A549 (cell line): Measurements from ENCODE around the gene CUL9. TPM values are rescaled to one million over a fixed set of nuclear protein-coding genes. Genes with fewer than 3 reads are reported as not detected.

ENCODE experiments used
- ATAC-seq, 2 experiments: fragments of 200-7000 bp in 1 of 2; fragments of >200 bp in 1 of 2; cut with Nextera tagmentation in 1 of 2; cut with Tn5 transposase in 1 of 2; 3 replicates each; pipeline versions ENCODE4 v1.8.0 to v1.9.1; 2018 to 2020; ENCODE audit warnings: mild to moderate bottlenecking in 1 of 2, moderate library complexity in 1 of 2
- CTCF ChIA-PET: fragments of 300-600 bp; sonication (Branson Sonifier 250); formaldehyde crosslinking; extraction: SDS; loops from one replicate; lab custom pipeline; 2021; ENCODE audit warnings: antibody characterized with exemption, inconsistent platforms; lab: Yijun Ruan, JAX
- POLR2A ChIA-PET: fragments of 350-600 bp; formaldehyde crosslinking; extraction: SDS; loops from one replicate; lab custom pipeline; 2021; ENCODE audit warnings: antibody characterized with exemption, inconsistent platforms; lab: Yijun Ruan, JAX
- DNase-seq, 2 experiments: peaks; one replicate each; pipeline versions ENCODE4 v3.0.0 to v3.0.0-alpha.2; 2011 to 2016; ENCODE audit warnings: low read depth in 1 of 2, low spot score in 1 of 2
- FAIRE-seq: peaks from 2 replicates; lab custom pipeline; 2011; peaks lifted over from hg19 to GRCh38; lab: Jason Lieb, UNC
- H3K27ac ChIP-seq, 2 experiments: fragments of >200 bp; sonication (Bioruptor Twin); formaldehyde crosslinking; 3 replicates each; pipeline ENCODE4 v1.5.1; 2016 to 2017
- H3K4me1 ChIP-seq: fragments of >200 bp; sonication (Bioruptor Twin); formaldehyde crosslinking; 3 replicates; pipeline ENCODE4 v1.6.1; 2016
- H3K4me2 ChIP-seq: fragments of >200 bp; sonication (Bioruptor Twin); formaldehyde crosslinking; 3 replicates; pipeline ENCODE4 v1.6.1; 2016
- H3K4me3 ChIP-seq: fragments of >200 bp; sonication (Bioruptor Twin); formaldehyde crosslinking; 3 replicates; pipeline ENCODE4 v1.5.1; 2016
- H3K9me3 ChIP-seq: fragments of >200 bp; sonication (Bioruptor Twin); formaldehyde crosslinking; 3 replicates; pipeline ENCODE4 v1.6.1; 2016
- ATOH8 ChIP-seq: fragments of 250-450 bp; sonication (Bioruptor Pico); IDR thresholded peaks from 2 replicates; pipeline ENCODE4 v1.5.0; 2020; ENCODE audit warnings: low read depth, mild to moderate bottlenecking, moderate library complexity
- BHLHE40 ChIP-seq: IDR thresholded peaks from 2 replicates; pipeline ENCODE4 v1.6.1; 2012; ENCODE audit warnings: low read depth, low read length, inconsistent platforms
- CBX2 ChIP-seq: fragments of 200-600 bp; sonication (generic); IDR thresholded peaks from 2 replicates; pipeline ENCODE4 v1.6.1; 2016; ENCODE audit warnings: low read depth, mild to moderate bottlenecking, borderline replicate concordance
- CHD4 ChIP-seq: fragments of 200-600 bp; sonication (generic); IDR thresholded peaks from 2 replicates; pipeline ENCODE4 v1.6.1; 2016; ENCODE audit warnings: antibody characterized with exemption, mild to moderate bottlenecking, borderline replicate concordance
- EHF ChIP-seq: fragments of 250-450 bp; sonication (Bioruptor Pico); IDR thresholded peaks from 2 replicates; pipeline ENCODE4 v1.5.0; 2020; ENCODE audit warnings: mild to moderate bottlenecking
- EP300 ChIP-seq, 2 experiments: fragments of >200 bp; sonication (Bioruptor Twin); formaldehyde crosslinking; IDR thresholded peaks; 2 replicates in 1 of 2; 3 replicates in 1 of 2; pipeline ENCODE4 v1.6.1; 2016 to 2017
- ESRRA ChIP-seq: fragments of 150-350 bp; IDR thresholded peaks from 2 replicates; pipeline ENCODE4 v1.6.1; 2014; ENCODE audit warnings: mild to moderate bottlenecking, low read length, borderline replicate concordance
- FOXS1 ChIP-seq: fragments of 250-450 bp; sonication (Bioruptor Pico); IDR thresholded peaks from 2 replicates; pipeline ENCODE4 v1.5.0; 2020; ENCODE audit warnings: mild to moderate bottlenecking, moderate library complexity
- HES2 ChIP-seq: fragments of >200 bp; sonication (Bioruptor Twin); formaldehyde crosslinking; IDR thresholded peaks from 2 replicates; pipeline ENCODE4 v1.6.1; 2016
- HOXA7 ChIP-seq: fragments of 250-450 bp; sonication (Bioruptor Pico); IDR thresholded peaks from 2 replicates; pipeline ENCODE4 v1.5.0; 2020; ENCODE audit warnings: mild to moderate bottlenecking, moderate library complexity
- HOXB13 ChIP-seq: fragments of 250-450 bp; sonication (Bioruptor Pico); IDR thresholded peaks from 2 replicates; pipeline ENCODE4 v1.5.0; 2020; ENCODE audit warnings: low read depth, mild to moderate bottlenecking, moderate library complexity
- HOXB5 ChIP-seq: fragments of 250-450 bp; sonication (Bioruptor Pico); IDR thresholded peaks from 2 replicates; pipeline ENCODE4 v1.5.0; 2020; ENCODE audit warnings: mild to moderate bottlenecking, moderate library complexity
- MAZ ChIP-seq: fragments of 150-350 bp; IDR thresholded peaks from 2 replicates; pipeline ENCODE4 v1.6.1; 2014; ENCODE audit warnings: antibody characterized with exemption, low read depth, low read length, borderline replicate concordance
- MYC ChIP-seq: IDR thresholded peaks from 2 replicates; pipeline ENCODE4 v1.6.1; 2012; ENCODE audit warnings: mild to moderate bottlenecking, inconsistent platforms, low read length, improper control_type of control experiment, borderline replicate concordance
- NFE2L2 ChIP-seq: fragments of 150-350 bp; conservative IDR thresholded peaks from 2 replicates; pipeline ENCODE4 v1.6.1; 2014; ENCODE audit warnings: low read length
- POLR2A ChIP-seq: IDR thresholded peaks from 2 replicates; pipeline ENCODE4 v1.6.1; 2012; ENCODE audit warnings: mild to moderate bottlenecking, low read length
- RARB ChIP-seq: fragments of 250-450 bp; sonication (Bioruptor Pico); IDR thresholded peaks from 2 replicates; pipeline ENCODE4 v1.8.0; 2021; ENCODE audit warnings: mild to moderate bottlenecking, moderate library complexity
- REST ChIP-seq: fragments of 200-600 bp; sonication (generic); IDR thresholded peaks from 2 replicates; pipeline ENCODE4 v1.6.1; 2016; ENCODE audit warnings: antibody characterized with exemption, mild to moderate bottlenecking, moderate library complexity
- SREBF2 ChIP-seq: fragments of 450-650 bp; IDR thresholded peaks from 2 replicates; pipeline ENCODE4 v1.6.1; 2014; ENCODE audit warnings: mild to moderate bottlenecking, moderate library complexity
- USF2 ChIP-seq: fragments of 450-650 bp; IDR thresholded peaks from 2 replicates; pipeline ENCODE4 v1.6.1; 2014; ENCODE audit warnings: antibody characterized with exemption
- ZFP36 ChIP-seq: fragments of 450-650 bp; IDR thresholded peaks from 2 replicates; pipeline ENCODE4 v1.6.1; 2014; ENCODE audit warnings: borderline replicate concordance; ENCODE audit not compliant: partially characterized antibody
- WGBS: methylation state at CpG from one replicate; pipeline ENCODE4 v1.1.6; 2017; ENCODE audit errors: missing lambda C conversion rate; 5-methylcytosine and 5-hydroxymethylcytosine counted together
- polyA plus RNA-seq, 4 experiments: library from polyadenylated mRNA; depleted of rRNA in 3 of 4; stranded (reverse); fragments of >200 nt; fragmentation: RNase III in 1 of 4; extraction: RNeasy Plus Mini Kit Qiagen cat#74134 plus additional on column Dnase treatment in 1 of 4; gene quantifications; 2 replicates in 3 of 4; 3 replicates in 1 of 4; pipeline ENCODE4 v1.2.3, GENCODE V29; 2011 to 2017

CUL9 gene
- polyA plus RNA-seq, 2 of the 4 experiments (the other 2 are of a cell fraction) = 11.3 to 12.5 TPM

GRCh38 chr6:43196337-43196736 lies 14.3 kb downstream of the CUL9 start:
- FAIRE-seq = no peak

GRCh38 chr6:43199912-43200311 lies 17.9 kb downstream of the CUL9 start:
- H3K4me1 ChIP-seq = no peaks in the 10 kb centered on the region
- TF ChIP-seq EHF (CRISPR knock-in tag) (no peak), HOXA7 (no peak), CHD4 (no peak), HOXB13 (no peak), ATOH8 (CRISPR knock-in tag) (no peak), MYC (no peak)
- TF ChIP-seq, all 56 proteins: peak for 0
- ChIA-PET CTCF (no interaction called here), POLR2A (no interaction called here)
- Histone ChIP-seq H3K27ac (no peak overlapping the region), H3K4me3 (no peak overlapping the region), H3K9me3 (no peaks in the 10 kb centered on the region), H3K4me2 (no peak overlapping the region)
- ATAC-seq = 0 out of 6 replicates have a peak, but pooled peaks of 1 of the 2 experiments have one; percentile 17
- WGBS = 94% methylated on average over 5 of the region's 6 CpGs
- no peak for DNase-seq
- no peak for FAIRE-seq

More at GRCh38 chr6:43196337-43196736, 14.3 kb downstream of the CUL9 start:
- CTCF ChIA-PET = no interaction called here
- no peak for DNase-seq
- TF ChIP-seq RARB (CRISPR knock-in tag) = no peak
- TF ChIP-seq ESRRA = no peak
- TF ChIP-seq CHD4 = no peak
- TF ChIP-seq ZFP36 = no peak
- TF ChIP-seq EHF (CRISPR knock-in tag) = no peak
- no peak for TF ChIP-seq SREBF2
- no peak for TF ChIP-seq BHLHE40
- TF ChIP-seq HES2 = no peak
- no peak for TF ChIP-seq NFE2L2
- TF ChIP-seq FOXS1 (CRISPR knock-in tag) = no peak
- TF ChIP-seq USF2 = no peak
- no peak for TF ChIP-seq MAZ
- TF ChIP-seq EP300 (IDR thresholded peaks at IDR 0.05) = no peak
- TF ChIP-seq MYC = no peak
- no peak for TF ChIP-seq POLR2A
- TF ChIP-seq CBX2 = no peak
- TF ChIP-seq REST = no peak
- TF ChIP-seq HOXB5 (CRISPR knock-in tag) = no peak
- POLR2A ChIA-PET = no interaction called here
- H3K4me2 ChIP-seq = no peak overlapping the region
- ATAC-seq = no peak
- H3K4me1 ChIP-seq = no peaks in the 10 kb centered on the region
- H3K9me3 ChIP-seq = no peaks in the 10 kb centered on the region
- WGBS = 97% methylated on average over 5 of the region's 5 CpGs
- no peak overlapping the region for H3K27ac ChIP-seq
- H3K4me3 ChIP-seq = no peak overlapping the region
